ENCODE results near the gene HYDIN. TPM values are rescaled to one million over a fixed set of nuclear protein-coding genes. Genes with fewer than 3 reads are reported as not detected.

Gene HYDIN
- polyA plus RNA-seq, 1 donor, result 18.6 TPM

GRCh38 chr16:70786020-70786755 lies 444.3 kb downstream of the HYDIN start:
- DNase-seq, result no peak

- no peak for DNase-seq
Observed at GRCh38 chr16:70784692-70785555, 445.6 kb downstream of the HYDIN start.

GRCh38 chr16:70782237-70782636 lies 448.3 kb downstream of the HYDIN start:
- no peak for DNase-seq

- no peak for DNase-seq
Observed at GRCh38 chr16:70781800-70782199, 448.7 kb downstream of the HYDIN start.

- no peak for DNase-seq
Observed at GRCh38 chr16:70780546-70780945, 450.0 kb downstream of the HYDIN start.

- no peak for DNase-seq
Observed at GRCh38 chr16:70779361-70779760, 451.2 kb downstream of the HYDIN start.

- DNase-seq, result peak; percentile 87
Observed at GRCh38 chr16:70778901-70779309, 451.6 kb downstream of the HYDIN start.

GRCh38 chr16:70777973-70778406 lies 452.5 kb downstream of the HYDIN start:
- DNase-seq, result no peak

GRCh38 chr16:70777496-70777895 lies 453.0 kb downstream of the HYDIN start:
- DNase-seq, result no peak

- no peak for DNase-seq
Observed at GRCh38 chr16:70775399-70775798, 455.1 kb downstream of the HYDIN start.

GRCh38 chr16:70774261-70774660 lies 456.3 kb downstream of the HYDIN start:
- no peak for DNase-seq

- no peak for DNase-seq
Observed at GRCh38 chr16:70772493-70772892, 458.0 kb downstream of the HYDIN start.

GRCh38 chr16:70770626-70771552 lies 459.6 kb downstream of the HYDIN start:
- no peak for DNase-seq

GRCh38 chr16:70770291-70770625 lies 460.3 kb downstream of the HYDIN start:
- no peak for DNase-seq

GRCh38 chr16:70769761-70770160 lies 460.8 kb downstream of the HYDIN start:
- no peak for DNase-seq

- no peak for DNase-seq
Observed at GRCh38 chr16:70769131-70769530, 461.4 kb downstream of the HYDIN start.

GRCh38 chr16:70768203-70768580 lies 462.3 kb downstream of the HYDIN start:
- DNase-seq, result no peak

GRCh38 chr16:70767377-70768202 lies 462.9 kb downstream of the HYDIN start:
- DNase-seq, result no peak

- no peak for DNase-seq
Observed at GRCh38 chr16:70766658-70767057, 463.9 kb downstream of the HYDIN start.

- no peak for DNase-seq
Observed at GRCh38 chr16:70766176-70766575, 464.3 kb downstream of the HYDIN start.

GRCh38 chr16:70765491-70765890 lies 465.0 kb downstream of the HYDIN start:
- no peak for DNase-seq
